ENCODE data around the gene GOT2.
"Not testable (repeated sequence)": the region's sequence is repeated elsewhere in the genome, so short reads cannot be mapped to it uniquely, and the experiment has no call there.

GOT2 gene

DNA sequence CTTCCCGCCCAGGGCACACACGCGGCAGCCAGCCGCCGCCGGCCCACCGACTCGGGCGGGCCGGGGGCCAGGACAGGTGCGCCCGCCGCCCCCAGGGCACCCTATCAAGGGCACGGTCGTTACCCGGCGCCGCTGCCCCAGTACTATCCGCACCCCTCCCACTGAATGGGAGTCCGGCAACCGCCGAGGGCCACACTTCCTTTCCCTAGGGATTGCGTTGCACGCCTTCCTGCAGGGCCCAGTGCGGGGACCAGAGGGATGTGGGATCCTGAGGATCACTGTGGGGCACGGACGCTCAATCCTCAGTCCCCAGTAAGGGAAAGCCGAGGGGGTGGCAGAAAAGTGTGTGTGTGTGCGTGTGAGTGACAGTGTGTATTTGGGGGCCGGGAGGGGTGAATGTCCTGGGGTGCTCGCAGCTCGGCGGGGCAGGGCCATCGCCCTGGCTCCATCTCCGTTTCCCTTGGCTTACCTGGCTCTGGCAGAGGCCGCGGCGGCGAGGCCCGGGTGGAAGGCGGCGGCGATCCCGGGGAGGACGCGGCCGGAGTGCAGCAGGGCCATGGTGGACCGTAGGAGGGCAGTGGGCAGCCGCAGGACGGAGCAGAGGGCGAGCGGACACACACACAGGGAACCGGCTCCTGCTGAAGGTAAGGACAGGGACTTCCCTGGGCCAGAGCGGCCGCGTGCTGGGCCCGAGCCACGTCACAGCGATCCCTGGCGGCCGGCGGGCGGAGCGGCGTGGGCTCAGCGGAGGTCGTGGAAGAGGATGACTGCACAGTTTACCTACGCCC, at the start of gene GOT2:
Gene GOT2 (minus strand): TSS at position 646 of the 788 bp plus-strand sequence. CDS start 88 bp downstream, at position 558.
- peak; percentile 84 for DNase-seq

DNA sequence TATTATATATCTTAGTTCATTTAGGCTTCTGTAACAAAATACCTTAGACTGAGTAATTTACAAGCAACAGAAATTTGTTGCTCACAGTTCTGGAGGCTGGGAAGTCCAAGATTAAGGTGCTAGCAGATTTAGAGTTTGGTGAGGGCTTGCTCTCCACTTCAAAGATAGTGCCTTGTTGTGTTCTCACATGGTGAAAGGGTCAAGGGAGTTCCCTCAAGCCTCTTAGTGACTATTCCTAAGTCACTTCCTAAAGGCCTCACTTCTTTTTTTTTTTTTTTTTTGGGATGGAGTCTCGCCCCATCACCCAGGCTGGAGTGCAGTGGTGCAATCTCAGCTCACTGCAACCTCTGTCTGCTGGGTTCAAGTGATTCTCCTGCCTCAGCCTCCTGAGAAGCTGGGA, 45.2 kb upstream of the GOT2 start:
- DNase-seq: not testable (repeated sequence)

DNA sequence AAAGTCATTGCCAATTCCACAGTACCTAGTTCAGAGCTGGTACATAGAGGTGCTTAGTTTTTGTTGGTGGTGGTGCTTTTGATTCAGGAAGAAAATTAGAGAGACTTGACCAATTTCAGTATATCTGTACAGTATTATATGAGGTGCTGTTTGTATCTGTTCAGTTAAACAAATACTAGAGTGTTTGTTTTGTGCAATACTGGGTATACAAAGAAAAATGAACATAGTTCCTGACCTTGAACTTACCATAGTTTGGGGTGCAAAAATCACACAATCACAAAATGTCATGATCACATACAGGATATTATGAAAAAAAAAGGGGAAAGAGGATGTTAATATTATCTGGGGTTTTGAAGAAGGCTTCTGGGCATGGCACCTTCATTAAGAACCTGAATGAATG, 39.8 kb upstream of the GOT2 start:
- no peak for DNase-seq

DNA sequence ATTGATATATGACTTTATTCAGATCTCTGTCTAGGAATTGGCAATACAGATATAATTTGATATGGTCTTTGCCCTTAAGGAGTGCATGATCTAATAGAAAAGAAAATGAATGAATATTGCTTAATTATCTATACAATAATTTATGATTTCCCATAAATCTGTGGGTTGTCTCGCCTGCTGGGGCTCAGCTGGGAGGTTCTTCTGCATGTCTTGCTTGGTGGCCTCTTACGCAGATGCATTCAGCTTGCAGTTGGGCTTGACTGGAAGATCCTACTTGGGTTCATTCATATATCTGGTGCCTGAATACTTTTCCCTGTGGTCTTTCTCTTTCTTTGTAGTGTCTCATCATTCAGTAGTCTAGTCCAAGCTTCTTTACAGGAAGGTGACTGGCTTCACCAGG, 34.0 kb upstream of the GOT2 start:
- DNase-seq: no peak

DNA sequence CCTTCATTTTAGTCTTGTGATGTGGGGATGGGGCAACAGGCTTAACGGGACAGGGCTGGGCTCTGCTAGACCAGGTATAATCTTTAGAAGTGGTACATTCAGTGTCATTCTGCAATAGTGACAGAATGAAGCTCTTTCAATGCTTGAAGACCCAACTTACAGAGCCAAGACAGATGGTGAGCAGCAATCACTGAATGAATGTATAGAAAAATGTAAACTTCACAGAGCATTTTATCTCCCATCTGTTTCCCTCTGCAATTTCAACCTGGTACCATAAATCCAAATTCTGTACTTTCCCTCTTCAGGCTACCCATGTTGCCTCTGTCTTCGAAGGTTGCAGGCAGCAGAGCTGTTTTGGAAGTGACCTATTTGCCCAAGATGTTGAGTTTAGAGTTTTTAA, 33.5 kb upstream of the GOT2 start:
- no peak for DNase-seq

DNA sequence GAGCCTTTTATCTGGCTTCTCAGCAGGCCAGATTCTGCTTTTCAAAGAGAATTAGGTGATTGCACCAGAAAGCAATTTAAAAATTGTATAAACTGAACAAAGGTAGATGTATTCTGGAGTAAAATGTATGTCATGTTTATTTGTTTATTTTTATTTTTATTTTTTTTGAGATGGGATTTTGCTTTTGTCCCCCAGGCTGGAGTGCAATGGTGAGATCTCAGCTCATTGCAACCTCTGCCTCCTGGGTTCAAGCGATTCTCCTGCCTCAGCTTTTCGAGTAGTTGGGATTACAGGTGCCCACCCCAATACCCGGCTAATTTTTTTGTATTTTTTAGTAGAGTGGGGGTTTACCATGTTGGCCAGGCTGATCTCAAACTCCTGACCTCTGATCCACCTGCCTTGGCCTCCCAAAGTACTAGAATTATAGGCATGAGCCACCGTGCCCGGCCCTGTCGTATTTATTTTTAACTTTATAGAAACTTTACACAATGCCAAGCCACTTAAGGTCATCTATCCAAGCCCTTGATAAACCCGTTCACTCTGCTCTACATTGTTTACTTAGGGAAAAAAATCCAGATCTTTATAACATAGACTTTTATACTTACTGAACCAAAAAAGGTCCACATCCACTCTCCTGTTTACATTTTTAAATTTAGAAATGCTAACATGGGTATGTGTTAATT, 22.7 kb upstream of the GOT2 start:
- no peak for DNase-seq

DNA sequence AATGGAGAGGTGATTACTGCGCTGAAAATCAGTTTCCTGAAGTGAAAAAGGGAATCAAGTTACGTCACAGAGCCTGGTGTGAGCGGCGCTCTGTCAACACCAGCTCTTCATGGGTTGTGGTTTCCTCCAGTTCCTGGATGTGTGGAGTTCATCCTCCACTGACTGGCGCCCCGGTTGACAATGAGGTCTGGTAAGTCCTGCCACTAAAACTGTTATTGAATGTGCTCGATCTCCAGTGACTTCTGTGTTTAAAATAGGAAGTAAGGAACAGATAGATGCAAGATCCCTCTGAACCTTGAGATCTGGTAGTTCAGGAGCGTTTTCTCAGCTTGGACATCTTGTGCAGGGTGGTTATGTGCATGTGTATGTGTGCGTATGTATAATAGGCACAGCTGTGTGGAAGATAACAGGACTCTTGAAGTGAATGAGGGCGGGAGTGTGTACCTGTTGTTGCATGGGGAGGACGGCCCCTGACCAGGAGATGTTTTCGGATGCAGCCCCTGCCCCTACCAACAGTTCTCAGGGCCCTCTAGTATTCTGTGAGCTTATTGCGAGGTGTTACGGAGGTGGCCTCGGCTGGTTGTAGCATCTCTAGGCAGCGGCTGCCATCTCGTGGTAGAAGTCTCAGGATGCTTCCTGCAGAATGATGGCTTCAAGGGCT, 22.0 kb upstream of the GOT2 start:
- peak; percentile 63 for DNase-seq

DNA sequence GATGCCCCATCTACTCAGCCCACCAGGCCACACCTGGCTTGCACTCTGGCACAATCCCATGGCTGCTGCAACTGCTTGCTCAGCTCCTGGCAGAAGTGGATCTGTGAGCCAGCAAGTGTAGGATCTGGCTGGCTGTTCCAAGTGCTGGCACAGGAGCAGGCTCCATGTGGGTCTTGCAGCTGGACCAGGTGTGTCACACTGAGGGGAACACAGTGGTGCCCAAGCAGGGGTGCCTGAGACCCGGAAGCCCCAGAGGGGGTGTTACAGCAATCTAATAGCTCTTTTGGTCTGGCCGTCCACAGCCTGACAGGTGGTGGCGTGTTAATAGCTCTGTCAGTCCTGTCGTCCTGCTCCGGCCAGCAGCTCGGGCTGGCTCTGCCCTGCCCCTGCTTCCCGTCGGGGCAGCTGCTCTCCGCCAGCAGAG, 19.6 kb upstream of the GOT2 start:
- no peak for DNase-seq

DNA sequence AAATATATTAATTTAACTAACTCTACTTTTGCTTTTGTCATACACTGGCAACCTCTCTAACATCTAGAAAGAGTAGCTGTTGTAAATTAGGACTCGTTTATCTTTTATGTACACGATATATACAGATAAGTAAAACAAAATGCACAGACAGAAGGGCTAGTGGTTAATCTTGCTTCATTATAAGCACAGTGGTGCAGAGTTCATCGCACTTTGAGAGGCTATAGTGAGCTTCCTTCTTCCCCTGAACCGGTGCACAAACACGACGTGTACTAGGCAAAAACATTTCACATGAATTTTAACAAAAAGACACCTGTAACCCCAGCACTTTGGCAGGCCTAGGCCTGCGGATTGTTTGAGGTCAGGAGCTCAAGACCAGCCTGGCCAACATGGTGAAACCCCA, 10.4 kb upstream of the GOT2 start:
- DNase-seq: no peak

DNA sequence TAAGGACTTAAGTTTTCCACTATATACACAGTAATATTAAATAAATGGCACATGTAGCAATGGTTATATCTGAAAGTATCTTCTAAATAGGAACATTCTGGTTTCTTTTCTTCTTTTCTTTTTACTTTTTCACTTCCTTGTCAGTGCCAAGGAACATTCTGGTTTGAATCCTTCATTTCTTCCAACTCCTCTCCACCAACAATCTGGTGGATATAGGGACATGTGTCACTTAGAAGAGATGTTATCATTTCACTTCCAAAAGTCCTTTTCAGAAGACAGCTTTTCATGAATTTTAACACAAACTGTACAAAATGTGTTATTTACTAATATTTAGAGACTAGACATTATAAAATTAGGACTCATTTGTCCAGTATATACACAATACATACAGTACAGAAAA, 7.9 kb upstream of the GOT2 start:
- DNase-seq: no peak

DNA sequence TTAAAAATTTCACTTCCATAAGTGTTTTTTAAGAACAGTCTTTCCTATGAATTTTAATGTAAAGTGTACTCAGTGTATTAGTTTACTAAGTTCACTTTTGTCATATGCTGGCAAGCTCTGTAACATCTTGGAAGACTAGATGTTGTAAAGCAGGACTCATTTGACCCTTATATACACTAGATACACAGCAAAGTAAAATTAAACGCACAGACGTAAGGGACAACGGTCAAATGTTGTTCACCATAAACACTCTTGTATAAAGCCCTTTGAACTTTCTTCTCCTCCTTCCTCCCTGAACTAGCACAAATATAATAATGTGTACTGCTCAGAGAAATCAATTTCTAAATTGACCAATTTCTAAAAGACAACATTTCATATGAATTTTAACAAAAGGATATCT, 7.0 kb upstream of the GOT2 start:
- no peak for DNase-seq

DNA sequence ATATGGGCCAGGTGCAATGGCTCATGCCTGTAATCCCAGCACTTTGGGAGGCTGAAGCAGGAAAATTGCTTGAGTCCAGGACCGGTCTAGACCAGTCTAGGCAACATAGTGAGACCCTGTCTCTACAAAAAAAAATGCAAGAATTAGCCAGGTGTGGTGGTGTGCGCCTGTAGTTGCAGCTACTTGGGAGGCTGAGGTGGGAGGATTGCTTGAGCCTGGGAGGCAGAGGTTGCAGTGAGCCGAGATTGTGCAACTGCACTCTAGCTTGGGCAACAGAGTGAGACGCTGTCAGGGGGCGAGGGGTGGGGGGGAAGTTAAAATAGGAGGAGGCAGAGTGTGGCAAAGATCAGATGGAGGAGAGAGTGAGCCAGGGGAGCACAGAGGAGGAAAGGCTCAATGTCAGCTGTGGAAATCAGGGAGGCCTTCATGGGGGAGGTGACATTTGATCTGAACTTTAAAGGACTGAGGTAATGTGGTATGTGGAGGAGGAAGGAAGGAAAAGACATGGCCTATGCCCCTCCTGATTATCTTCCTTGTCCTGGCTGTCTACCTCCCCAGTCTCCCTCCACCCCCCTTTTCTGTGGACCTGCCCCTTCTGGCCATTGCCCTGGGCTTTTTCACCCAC, 4.7 kb upstream of the GOT2 start:
- DNase-seq: no peak

DNA sequence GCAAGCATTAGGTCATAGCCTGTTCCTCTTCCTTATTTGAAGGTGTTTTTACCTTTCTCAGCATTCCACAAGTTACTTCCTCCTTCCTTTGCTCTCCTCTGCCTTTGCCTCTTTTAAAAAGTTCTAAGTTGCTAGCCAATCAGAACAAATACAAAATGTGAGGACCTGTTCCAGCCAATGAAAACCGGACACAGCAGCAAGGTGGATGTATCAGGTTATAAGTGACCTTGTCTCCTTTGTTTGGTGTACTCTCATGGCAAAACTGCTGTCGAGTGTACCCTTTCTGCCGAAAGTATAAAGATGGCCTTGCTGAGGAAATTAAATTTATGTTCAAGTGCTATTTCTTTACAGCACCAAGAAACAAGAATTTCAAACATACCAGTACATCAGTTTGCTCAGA, 2.2 kb upstream of the GOT2 start:
- DNase-seq: not testable (repeated sequence)

DNA sequence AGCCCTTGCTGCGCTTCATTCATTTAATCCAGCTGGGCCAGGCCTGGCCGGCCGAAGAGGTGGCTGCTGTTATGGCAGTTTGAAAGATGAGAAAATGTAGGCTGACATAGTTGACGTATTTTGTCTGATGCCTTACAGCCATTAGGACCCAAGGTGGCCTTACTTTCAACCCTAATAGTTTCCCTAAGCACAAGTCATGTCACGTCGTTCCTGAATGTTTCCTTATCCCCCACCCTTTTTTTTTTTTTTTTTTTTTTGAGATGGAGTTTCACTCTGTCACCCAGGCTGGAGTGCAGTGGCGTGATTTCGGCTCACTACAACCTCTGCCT, 307 bp upstream of the GOT2 start:
- DNase-seq: no peak

DNA sequence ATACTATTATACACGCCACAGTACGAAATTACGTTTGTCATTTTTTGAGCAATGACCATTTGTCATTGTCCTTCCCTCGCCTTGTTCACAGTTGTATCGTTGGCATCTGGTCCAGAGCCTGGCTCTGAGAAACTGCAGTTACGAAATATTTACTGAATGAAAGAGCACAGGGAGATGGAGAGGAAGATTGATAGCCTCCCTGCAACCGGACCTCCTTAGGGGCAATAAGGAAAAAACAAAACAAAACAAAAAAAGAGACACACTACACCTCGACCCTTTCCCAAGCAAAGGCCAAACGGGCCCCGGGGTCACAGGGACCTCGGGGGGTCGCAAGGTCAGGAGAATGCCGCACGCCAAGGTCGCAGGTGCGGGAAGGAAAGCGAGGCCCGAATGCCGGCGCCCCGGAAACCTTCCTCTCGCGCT, 857 bp downstream of the GOT2 start:
- no peak for DNase-seq

DNA sequence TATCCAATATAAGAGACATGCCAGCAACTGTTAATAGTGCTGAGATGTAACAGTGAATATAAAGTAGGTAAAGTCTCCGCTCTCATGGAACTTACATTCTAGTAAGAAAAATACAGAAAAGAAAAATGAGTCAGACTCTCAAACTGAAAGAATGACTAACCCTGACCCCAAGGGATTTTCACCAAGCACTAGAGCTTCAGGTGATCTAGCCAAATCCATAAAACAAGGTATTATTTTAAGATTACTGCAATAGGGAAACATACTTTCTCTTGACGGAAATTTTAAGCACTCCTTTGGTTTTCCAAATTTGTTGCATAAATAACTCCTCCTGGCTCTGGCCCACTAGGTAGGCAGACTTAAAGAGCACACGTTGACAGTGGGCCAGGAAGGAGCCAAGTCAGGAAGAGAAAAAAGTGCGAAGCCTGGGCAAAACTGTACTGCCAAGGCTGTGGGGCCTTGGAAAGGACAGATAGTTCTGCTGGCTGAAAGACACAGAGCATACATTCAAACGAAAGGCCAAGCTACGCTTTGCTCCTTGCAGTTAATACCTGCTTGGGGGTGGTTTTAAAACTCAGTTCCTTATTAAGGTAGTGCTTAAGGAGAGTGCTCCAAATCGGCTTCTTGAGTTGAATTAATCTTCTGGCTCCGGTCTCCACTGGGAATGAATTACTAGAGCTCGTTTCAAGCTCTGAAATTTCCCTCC, 1.4 kb downstream of the GOT2 start:
- DNase-seq: peak; percentile 60

DNA sequence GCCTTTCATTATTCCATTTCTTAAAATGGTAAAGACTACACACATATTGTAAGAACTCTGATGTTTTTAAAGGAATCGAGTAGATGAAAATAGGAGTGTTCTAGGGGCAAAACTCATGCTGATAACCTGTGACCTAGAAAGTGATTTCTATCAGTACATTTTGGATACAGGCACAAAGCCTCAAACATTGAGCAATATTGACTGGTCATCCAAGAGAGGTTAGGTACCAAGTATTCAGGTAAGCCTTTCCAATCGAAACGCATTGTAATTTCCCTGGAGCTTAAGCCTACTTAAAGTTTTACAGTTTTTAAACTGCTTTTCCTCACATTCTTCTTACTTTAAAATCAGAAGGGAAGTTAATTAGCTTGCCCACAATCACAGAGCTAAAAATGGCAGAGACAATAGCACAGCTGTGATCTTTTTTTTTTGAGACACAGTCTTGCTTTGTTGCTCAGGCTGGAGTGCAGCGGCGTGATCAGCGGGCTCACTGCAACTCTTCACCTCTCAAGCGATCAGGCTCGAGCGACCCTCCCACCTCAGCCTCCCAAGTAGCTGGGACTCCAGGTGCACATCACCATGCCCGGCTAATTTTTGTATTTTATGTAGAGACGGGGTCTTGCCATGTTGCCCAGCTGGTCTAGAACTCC, 3.3 kb downstream of the GOT2 start:
- DNase-seq: no peak

DNA sequence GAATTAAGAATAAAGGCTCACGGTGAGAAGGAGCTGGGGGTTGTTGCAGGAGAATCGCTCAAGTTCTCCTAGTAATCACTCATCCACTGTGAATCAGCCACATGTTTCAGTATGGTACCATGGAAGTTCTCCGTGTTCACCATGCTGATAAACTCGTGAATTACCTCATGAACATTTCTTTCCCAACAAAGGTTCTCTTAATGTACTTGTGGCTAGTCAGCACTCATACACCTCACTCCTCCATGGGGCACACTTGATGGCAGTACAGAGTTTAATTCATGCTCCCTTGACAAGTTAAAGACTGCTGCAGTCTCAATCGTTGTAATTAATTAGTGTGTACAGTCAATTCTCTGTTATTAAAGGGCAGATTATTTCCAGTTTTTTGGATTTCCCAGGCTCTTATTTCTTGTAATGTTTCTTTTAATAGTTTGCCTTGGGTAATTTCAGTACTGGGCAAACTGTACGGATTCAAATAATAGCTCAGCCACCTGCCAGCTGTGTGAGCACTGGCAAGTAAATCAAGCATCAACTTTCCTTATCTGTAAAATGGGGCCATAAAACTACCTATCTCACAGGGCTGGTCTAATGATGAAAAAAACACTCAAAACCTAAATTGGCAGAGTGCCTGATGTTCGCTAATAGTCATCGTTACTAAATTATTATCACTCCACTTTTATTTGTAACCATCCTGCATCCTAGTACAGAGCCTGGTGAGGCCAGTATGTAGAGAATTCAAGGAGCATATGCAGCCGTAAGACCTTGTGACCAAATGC, 6.1 kb downstream of the GOT2 start:
- no peak for DNase-seq

DNA sequence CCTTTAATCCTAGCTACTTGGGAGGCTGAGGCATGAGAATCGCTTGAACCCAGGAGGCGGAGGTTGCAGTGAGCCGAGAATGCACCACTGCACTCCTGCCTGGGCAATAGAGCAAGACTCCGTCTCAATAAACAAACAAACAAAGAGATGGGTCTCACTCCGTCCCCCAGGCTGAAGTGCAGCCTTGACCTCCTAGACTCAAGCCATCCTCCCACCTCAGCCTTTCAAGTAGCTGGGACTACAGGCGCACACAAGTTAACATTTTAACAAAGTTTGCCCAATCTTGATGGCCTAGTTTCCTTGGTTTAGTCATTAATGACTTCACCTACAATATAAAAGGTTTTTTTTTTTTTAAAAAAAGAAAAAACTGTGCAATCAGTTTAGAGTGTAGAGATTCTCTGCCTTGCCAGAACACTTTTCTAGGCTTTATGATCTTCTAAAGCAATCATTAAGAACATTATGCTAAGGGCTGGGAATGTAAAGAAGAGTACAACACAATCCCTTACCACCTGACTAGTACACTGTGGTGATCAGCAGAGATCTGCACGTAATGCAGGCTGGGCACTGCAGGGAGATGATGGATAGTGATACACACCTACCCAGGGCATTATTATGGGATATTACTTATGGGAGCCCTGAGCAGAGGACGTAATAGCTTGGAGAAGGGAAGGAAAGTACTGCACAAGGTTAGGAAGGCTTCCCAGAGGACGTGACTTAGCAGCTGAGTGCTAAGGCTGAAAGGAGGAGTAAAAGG, 6.9 kb downstream of the GOT2 start:
- DNase-seq: no peak

DNA sequence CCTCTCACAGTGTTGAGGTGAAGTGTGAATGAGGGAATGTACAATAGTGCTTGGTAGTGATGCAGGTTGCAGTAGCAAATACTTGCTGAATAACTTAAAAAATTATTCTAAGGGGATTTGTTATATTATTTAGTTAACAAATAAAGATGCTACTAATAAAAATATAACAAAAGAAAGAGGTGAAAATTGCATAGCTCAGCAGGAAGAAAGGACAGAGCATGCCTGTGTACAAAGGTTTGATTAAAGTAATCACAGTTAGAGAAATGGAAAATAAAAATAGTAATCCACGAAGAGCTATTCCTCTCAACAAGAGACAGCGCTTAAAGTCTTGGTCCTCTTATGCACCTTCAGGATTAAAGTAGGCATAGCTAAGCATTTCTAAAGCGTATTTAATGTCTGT, 11.0 kb downstream of the GOT2 start:
- DNase-seq: no peak

DNA sequence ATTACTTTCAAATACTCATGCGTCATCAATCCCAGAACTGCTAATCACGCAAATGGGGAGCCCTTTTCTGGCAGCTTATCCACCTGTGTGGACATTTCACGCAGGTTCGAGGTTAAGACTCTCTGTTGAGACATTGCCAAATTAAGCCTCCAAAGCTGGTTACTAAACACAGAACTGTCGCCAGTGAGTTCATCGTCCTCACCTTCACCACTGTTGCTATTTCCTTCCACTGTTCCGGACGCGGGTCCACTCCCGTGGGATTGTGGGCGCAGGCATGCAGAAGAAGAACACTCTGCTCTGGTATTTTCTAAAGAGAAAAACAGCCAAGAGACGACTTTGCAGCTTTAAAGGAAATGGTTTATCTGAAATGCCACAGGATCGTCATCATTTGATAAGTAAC, 16.1 kb downstream of the GOT2 start:
- no peak for DNase-seq
